GM12878 (cell line): ENCODE results near the gene ABCC1. TPM values are rescaled to one million over a fixed set of nuclear protein-coding genes. Genes with fewer than 3 reads are reported as not detected.

Source experiments
- ATAC-seq: fragments of 200-7000 bp; cut with Tn5 transposase; 3 replicates; pipeline ENCODE4 v1.9.1; 2020; ENCODE audit warnings: mild to moderate bottlenecking, moderate library complexity
- BruUV-seq: library from RNA; stranded (reverse); fragments of 400-500 nt; replicated peaks from 2 replicates; lab custom pipeline; 2021; lab: Mats Ljungman, UMichigan
- CTCF ChIA-PET: fragments of 300-600 bp; sonication (Branson Sonifier 250); formaldehyde crosslinking; extraction: SDS; loops from one replicate; lab custom pipeline; 2021; ENCODE audit warnings: inconsistent platforms; lab: Yijun Ruan, JAX
- POLR2A ChIA-PET: fragments of 350-600 bp; formaldehyde crosslinking; extraction: SDS; loops from one replicate; lab custom pipeline; 2021; ENCODE audit warnings: inconsistent platforms; lab: Charles Lee
- RAD21 ChIA-PET: fragments of 300-600 bp; sonication (Branson Sonifier 250); formaldehyde crosslinking; loops from one replicate; lab custom pipeline; 2023; ENCODE audit warnings: antibody characterized with exemption; ENCODE audit not compliant: unreplicated experiment; lab: Charles Lee
- SMC1A ChIA-PET: fragments of 300-600 bp; sonication (Branson Sonifier 250); formaldehyde crosslinking; loops from one replicate; lab custom pipeline; 2023; ENCODE audit not compliant: unreplicated experiment, uncharacterized antibody; lab: Charles Lee
- DNase-seq: peaks from one replicate; pipeline ENCODE4 v3.0.0-alpha.2; 2011; ENCODE audit warnings: low read depth, low spot score
- FAIRE-seq: peaks from 3 replicates; lab custom pipeline; 2011; peaks lifted over from hg19 to GRCh38; lab: Jason Lieb, UNC
- H2AFZ ChIP-seq: 2 replicates; pipeline ENCODE4 v1.6.0; 2011; ENCODE audit warnings: low read depth, low read length, control low read depth; ENCODE audit not compliant: control insufficient read depth
- H3K27ac ChIP-seq: 2 replicates; pipeline ENCODE4 v1.5.1; 2011; ENCODE audit warnings: control low read depth; ENCODE audit not compliant: control insufficient read depth, insufficient read depth
- H3K27me3 ChIP-seq, 2 experiments: replicated peaks in 1 of 2; 2 replicates each; pipeline versions ENCODE4 v1.6.0 to v1.6.1; 2011; ENCODE audit warnings: low read length in 1 of 2; ENCODE audit not compliant: control insufficient read depth in 2 of 2, insufficient read depth in 2 of 2
- H3K36me3 ChIP-seq, 2 experiments: 2 replicates each; pipeline ENCODE4 v1.5.1; 2011; ENCODE audit warnings: low read length in 1 of 2; ENCODE audit not compliant: control insufficient read depth in 2 of 2, insufficient read depth in 2 of 2
- H3K4me1 ChIP-seq: 2 replicates; pipeline ENCODE4 v1.6.1; 2011; ENCODE audit warnings: mild to moderate bottlenecking, low read length, moderate library complexity, mixed read lengths; ENCODE audit not compliant: control insufficient read depth, insufficient read depth
- H3K4me2 ChIP-seq: 2 replicates; pipeline ENCODE4 v1.6.0; 2011; ENCODE audit warnings: control low read depth; ENCODE audit not compliant: control insufficient read depth, insufficient read depth
- H3K4me3 ChIP-seq: fragments of 200-600 bp; sonication (generic); 2 replicates; pipeline ENCODE4 v1.5.1; 2016
- H3K79me2 ChIP-seq: 2 replicates; pipeline ENCODE4 v1.6.0; 2011; ENCODE audit warnings: low read length; ENCODE audit not compliant: control insufficient read depth, insufficient read depth
- H3K9ac ChIP-seq: 2 replicates; pipeline ENCODE4 v1.8.0; 2011; ENCODE audit warnings: low read length, control low read depth, mixed read lengths; ENCODE audit not compliant: control insufficient read depth, insufficient read depth
- H3K9me3 ChIP-seq: replicated peaks from 3 replicates; pipeline ENCODE4 v1.5.1; 2011; ENCODE audit warnings: mild to moderate bottlenecking, low read length; ENCODE audit not compliant: control insufficient read depth, insufficient read depth
- H4K20me1 ChIP-seq: 2 replicates; pipeline ENCODE4 v1.6.0; 2011; ENCODE audit not compliant: control insufficient read depth, insufficient read depth
- ATF7 ChIP-seq: fragments of 450-650 bp; IDR thresholded peaks from 2 replicates; pipeline ENCODE4 v1.6.1; 2016; ENCODE audit warnings: low read depth, mild to moderate bottlenecking
- CHD4 ChIP-seq: fragments of 200-600 bp; sonication (generic); IDR thresholded peaks from 2 replicates; pipeline ENCODE4 v1.6.1; 2016; ENCODE audit warnings: mild to moderate bottlenecking
- KLF5 ChIP-seq: fragments of 450-650 bp; IDR thresholded peaks from 2 replicates; pipeline ENCODE4 v1.6.1; 2014; ENCODE audit warnings: mild to moderate bottlenecking; ENCODE audit not compliant: partially characterized antibody
- NBN ChIP-seq: fragments of 450-650 bp; IDR thresholded peaks from 2 replicates; pipeline ENCODE4 v1.6.1; 2016
- RAD21 ChIP-seq: IDR thresholded peaks from 2 replicates; pipeline ENCODE4 v1.6.1; 2011; ENCODE audit warnings: mild to moderate bottlenecking, low read depth, low read length, moderate library complexity; ENCODE audit not compliant: insufficient read depth
- ZZZ3 ChIP-seq: IDR thresholded peaks from 2 replicates; pipeline ENCODE4 v1.6.1; 2011; ENCODE audit warnings: low read depth; ENCODE audit not compliant: control insufficient read depth, insufficient read length
- WGBS: methylation state at CpG from one replicate; pipeline ENCODE4 v1.1.6; 2016; ENCODE audit warnings: low lambda C conversion rate; ENCODE audit not compliant: insufficient replicate concordance, insufficient coverage; ENCODE audit errors: missing lambda C conversion rate; 5-methylcytosine and 5-hydroxymethylcytosine counted together
- in situ Hi-C: fragments of 300-500 bp; cut with MboI; formaldehyde crosslinking; loops from 9 replicates; pipeline ENCODE4 v1.14.3; 2018; ENCODE audit warnings: mixed read lengths
- intact Hi-C: fragments of 100-400 bp; cut with micrococcal nuclease; formaldehyde crosslinking; loops from one replicate; pipeline ENCODE4 v1.14.2; 2022; ENCODE audit not compliant: unreplicated experiment
- polyA plus RNA-seq, 11 experiments: library from polyadenylated mRNA; depleted of rRNA in 4 of 11; unstranded in 6 of 11; stranded (reverse) in 5 of 11; fragments of >200 nt; fragmentation: Nextera tagmentation in 4 of 11; fragmentation: Illumina TruSeq in 1 of 11; extraction: Ambion mirVana in 4 of 11; extraction: Trizol in 1 of 11; gene quantifications; 1 replicate in 1 of 11; 2 replicates in 10 of 11; pipeline versions ENCODE4 v1.2.1 to v1.2.3, GENCODE V29; 2011 to 2016; ENCODE audit warnings: inconsistent platforms in 2 of 11, missing spikeins in 2 of 11, low read depth in 1 of 11
- total RNA-seq, 4 experiments: library from RNA; depleted of rRNA in 3 of 4; stranded (reverse); fragments of >200 nt in 3 of 4; fragmentation: Illumina TruSeq in 1 of 4; extraction: Trizol in 1 of 4; gene quantifications; 2 replicates each; pipeline versions ENCODE4 v1.2.1 to v1.2.3, GENCODE V29; 2013 to 2021
- TF ChIP-seq, protein P1 (sequence below): fragments of 450-650 bp; IDR thresholded peaks from 2 replicates; pipeline ENCODE4 v1.6.1; 2017; ENCODE audit warnings: mild to moderate bottlenecking, low read depth, inconsistent platforms; ENCODE audit not compliant: poor library complexity, severe bottlenecking
- TF ChIP-seq, protein P2 (sequence below): fragments of 450-650 bp; conservative IDR thresholded peaks from 2 replicates; pipeline ENCODE4 v1.6.1; 2017; ENCODE audit warnings: mild to moderate bottlenecking, moderate library complexity
- TF ChIP-seq, protein P3 (sequence below): fragments of 450-650 bp; IDR thresholded peaks from 2 replicates; pipeline ENCODE4 v1.6.1; 2017; ENCODE audit warnings: mild to moderate bottlenecking, moderate library complexity

ABCC1 gene
- total and polyA plus RNA-seq, 10 of the 15 experiments (the other 5 are each of a cell fraction or from before 2014, with no cell fraction given), result 3.2 to 44.6 (median 14.5) TPM

DNA sequence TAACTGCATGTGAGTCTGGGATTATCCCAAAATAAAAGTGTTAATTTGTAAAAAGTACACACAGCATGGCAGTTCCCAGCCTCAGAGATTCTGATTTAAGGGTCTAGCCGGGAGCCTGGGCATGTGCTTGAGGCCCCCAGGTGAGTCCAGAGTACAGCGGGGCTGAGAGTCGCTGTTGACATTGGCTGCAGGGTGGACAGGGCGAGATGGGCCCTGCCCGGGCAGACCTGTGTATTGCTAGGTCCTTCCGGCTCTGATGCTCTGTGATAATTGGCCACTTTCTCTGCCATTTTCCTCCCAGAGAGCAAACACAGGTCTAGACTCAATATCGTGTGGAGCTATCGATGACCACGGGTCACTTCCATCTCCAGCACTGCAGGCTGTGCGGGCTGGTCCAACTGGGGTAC is 200.3 kb downstream of the ABCC1 start:
- 98% methylated on average over 10 of the region's 10 CpGs for WGBS
- in situ Hi-C loops (no loop called here), intact Hi-C loops (no loop called here)
- no peak overlapping the region for H2AFZ ChIP-seq
- no peaks in the 10 kb centered on the region for H3K9me3 ChIP-seq
- SMC1A ChIA-PET, result no interaction called here
- no peaks in the 10 kb centered on the region; a peak in 3 of 4 replicates for H3K36me3 ChIP-seq
- no peaks in the 10 kb centered on the region for H3K79me2 ChIP-seq
- H4K20me1 ChIP-seq, result no peaks in the 10 kb centered on the region
- RAD21 ChIA-PET, result no interaction called here
- TF ChIP-seq ZZZ3, result no peak
- TF ChIP-seq KLF5, result no peak
- TF ChIP-seq, protein P1, sequence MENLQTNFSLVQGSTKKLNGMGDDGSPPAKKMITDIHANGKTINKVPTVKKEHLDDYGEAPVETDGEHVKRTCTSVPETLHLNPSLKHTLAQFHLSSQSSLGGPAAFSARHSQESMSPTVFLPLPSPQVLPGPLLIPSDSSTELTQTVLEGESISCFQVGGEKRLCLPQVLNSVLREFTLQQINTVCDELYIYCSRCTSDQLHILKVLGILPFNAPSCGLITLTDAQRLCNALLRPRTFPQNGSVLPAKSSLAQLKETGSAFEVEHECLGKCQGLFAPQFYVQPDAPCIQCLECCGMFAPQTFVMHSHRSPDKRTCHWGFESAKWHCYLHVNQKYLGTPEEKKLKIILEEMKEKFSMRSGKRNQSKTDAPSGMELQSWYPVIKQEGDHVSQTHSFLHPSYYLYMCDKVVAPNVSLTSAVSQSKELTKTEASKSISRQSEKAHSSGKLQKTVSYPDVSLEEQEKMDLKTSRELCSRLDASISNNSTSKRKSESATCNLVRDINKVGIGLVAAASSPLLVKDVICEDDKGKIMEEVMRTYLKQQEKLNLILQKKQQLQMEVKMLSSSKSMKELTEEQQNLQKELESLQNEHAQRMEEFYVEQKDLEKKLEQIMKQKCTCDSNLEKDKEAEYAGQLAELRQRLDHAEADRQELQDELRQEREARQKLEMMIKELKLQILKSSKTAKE, result no peak
- TF ChIP-seq, protein P2, sequence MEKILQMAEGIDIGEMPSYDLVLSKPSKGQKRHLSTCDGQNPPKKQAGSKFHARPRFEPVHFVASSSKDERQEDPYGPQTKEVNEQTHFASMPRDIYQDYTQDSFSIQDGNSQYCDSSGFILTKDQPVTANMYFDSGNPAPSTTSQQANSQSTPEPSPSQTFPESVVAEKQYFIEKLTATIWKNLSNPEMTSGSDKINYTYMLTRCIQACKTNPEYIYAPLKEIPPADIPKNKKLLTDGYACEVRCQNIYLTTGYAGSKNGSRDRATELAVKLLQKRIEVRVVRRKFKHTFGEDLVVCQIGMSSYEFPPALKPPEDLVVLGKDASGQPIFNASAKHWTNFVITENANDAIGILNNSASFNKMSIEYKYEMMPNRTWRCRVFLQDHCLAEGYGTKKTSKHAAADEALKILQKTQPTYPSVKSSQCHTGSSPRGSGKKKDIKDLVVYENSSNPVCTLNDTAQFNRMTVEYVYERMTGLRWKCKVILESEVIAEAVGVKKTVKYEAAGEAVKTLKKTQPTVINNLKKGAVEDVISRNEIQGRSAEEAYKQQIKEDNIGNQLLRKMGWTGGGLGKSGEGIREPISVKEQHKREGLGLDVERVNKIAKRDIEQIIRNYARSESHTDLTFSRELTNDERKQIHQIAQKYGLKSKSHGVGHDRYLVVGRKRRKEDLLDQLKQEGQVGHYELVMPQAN, result no peak
- no peak for TF ChIP-seq CHD4
- no peak for TF ChIP-seq ATF7
- TF ChIP-seq RAD21, result no peak
- TF ChIP-seq, protein P3, sequence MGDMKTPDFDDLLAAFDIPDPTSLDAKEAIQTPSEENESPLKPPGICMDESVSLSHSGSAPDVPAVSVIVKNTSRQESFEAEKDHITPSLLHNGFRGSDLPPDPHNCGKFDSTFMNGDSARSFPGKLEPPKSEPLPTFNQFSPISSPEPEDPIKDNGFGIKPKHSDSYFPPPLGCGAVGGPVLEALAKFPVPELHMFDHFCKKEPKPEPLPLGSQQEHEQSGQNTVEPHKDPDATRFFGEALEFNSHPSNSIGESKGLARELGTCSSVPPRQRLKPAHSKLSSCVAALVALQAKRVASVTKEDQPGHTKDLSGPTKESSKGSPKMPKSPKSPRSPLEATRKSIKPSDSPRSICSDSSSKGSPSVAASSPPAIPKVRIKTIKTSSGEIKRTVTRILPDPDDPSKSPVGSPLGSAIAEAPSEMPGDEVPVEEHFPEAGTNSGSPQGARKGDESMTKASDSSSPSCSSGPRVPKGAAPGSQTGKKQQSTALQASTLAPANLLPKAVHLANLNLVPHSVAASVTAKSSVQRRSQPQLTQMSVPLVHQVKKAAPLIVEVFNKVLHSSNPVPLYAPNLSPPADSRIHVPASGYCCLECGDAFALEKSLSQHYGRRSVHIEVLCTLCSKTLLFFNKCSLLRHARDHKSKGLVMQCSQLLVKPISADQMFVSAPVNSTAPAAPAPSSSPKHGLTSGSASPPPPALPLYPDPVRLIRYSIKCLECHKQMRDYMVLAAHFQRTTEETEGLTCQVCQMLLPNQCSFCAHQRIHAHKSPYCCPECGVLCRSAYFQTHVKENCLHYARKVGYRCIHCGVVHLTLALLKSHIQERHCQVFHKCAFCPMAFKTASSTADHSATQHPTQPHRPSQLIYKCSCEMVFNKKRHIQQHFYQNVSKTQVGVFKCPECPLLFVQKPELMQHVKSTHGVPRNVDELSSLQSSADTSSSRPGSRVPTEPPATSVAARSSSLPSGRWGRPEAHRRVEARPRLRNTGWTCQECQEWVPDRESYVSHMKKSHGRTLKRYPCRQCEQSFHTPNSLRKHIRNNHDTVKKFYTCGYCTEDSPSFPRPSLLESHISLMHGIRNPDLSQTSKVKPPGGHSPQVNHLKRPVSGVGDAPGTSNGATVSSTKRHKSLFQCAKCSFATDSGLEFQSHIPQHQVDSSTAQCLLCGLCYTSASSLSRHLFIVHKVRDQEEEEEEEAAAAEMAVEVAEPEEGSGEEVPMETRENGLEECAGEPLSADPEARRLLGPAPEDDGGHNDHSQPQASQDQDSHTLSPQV, result no peak
- TF ChIP-seq NBN, result no peak
- CTCF ChIA-PET, result no interaction called here
- H3K4me3 ChIP-seq, result no peak overlapping the region
- no peak overlapping the region for H3K27ac ChIP-seq
- no peaks in the 10 kb centered on the region for H3K4me1 ChIP-seq
- H3K9ac ChIP-seq, result no peak overlapping the region
- POLR2A ChIA-PET, result no interaction called here
- FAIRE-seq, result no peak
- no peak for DNase-seq
- H3K4me2 ChIP-seq, result no peak overlapping the region
- no TSS peak for BruUV-seq
- no peak; the same call in 2 of the 3 replicates for ATAC-seq
- no peaks in the 10 kb centered on the region for H3K27me3 ChIP-seq
